Fibroblast of skin of scalp (primary cell): Measurements from ENCODE around the gene DVL2.

Source experiments
- DNase-seq: peaks from one replicate; pipeline ENCODE4 v3.0.0-alpha.2; 2013

Gene DVL2

GRCh38 chr17:7237761-7238419 lies 3.6 kb upstream of the DVL2 start:
- peak; percentile 82 for DNase-seq

GRCh38 chr17:7237266-7237760 lies 3.0 kb upstream of the DVL2 start:
- no peak for DNase-seq

GRCh38 chr17:7236808-7237207 lies 2.5 kb upstream of the DVL2 start:
- DNase-seq, result no peak

DNA sequence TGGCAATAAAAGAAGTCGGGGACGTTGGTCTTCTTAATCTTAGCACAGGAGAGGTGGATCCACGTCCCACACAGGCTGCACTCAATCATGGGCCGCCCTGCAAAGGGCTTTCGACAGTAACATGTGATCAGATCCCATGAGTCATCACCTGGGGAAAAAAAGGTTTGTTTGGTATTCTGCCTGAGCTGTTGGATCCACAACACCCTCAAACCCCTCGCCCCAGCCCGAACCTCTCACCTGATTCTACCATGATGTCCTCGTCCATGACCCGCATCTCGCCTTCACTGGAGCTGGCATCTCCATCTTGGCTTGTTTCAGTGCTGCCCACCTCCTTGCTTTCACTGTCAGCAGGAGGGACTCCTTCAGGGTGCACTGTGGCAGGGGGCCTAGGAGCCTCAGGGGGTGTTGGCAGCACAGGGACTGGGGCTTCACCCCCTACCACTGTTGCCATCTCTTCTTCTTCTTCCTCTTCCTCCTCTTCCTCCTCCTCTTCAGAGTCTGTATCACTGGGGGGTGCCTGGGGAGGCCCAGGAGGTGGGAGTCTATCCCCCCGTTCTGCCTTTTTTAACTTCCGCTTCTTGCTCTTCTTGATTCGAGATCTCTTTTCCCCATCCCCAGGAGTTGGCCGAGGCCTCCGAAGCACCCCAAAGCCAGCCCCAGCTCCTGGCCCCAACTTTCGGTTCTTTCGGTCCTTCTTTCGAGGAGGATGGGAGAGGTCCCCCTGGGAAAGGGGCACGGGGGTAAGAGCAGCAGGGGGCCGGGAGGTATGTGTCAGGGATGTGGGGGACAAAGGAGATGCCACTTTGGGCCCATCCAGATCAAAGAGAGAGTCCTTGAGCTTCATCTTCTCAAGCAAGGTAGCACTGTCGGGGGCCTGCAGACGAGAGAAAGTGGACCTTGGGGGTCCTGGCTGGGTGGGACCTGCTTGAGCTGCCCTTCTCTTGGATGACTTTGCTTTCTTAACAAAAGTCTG lies 1.7 kb upstream of the DVL2 start:
- no peak for DNase-seq

DNA sequence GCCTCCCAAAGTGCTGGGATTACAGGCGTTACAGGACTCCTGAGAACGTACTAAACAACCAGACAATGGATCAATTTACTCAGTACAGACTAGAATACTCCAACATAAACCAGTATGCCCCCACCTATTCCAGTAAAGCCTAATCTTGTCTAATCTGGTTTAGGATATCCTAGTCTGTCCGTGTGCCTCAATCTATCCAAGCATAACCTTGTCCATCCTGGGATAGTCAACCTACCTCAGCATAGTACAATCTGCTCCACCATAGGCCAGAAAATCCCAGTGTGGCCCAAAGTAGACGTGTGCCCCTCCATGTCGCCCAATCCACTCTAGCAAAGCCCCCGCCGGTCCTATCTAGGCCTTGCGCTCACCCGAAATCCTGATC lies 625 bp downstream of the DVL2 start:
- DNase-seq, result no peak

GRCh38 chr17:7232114-7232513 lies 2.2 kb downstream of the DVL2 start:
- no peak for DNase-seq

DNA sequence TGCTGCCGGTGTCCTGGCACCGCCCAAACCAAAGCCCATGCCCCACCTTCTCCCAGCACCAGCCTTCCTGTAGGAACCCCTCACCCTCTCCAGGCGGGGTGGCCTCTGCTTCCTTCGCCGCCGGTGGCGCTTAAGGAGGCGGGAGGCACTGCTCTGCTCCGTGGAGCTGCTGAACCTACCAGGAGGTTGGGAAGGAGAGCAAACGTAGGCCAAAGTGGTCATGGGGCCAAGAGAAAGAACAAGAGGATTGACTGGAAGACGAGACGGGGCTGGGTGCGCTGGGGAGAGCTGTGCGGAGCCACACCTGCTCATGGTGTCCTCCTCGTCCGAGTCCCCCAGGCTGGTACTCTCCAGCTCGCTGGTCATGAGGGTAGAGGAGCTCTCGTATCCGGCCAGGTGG lies 4.8 kb downstream of the DVL2 start:
- no peak for DNase-seq

DNA sequence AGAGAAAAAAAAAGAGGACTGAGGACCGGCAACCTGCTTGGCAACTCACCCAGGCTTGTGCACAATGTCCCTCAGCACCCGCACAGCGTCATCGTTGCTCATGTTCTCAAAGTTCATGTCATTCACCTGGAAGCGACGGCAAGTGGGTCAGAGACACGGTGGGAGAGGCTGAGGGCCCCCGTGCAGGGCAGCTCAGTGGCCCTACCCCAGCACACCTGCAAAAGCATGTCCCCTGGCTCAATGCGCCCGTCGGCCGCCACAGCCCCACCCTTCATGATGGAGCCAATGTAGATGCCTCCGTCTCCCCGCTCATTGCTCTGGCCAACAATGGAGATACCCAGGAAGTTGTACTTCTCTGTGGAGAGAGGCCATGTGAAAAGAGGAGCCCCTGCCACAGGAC lies 5.4 kb downstream of the DVL2 start:
- no peak for DNase-seq

- no peak for DNase-seq
Observed at GRCh38 chr17:7226721-7227710, 7.3 kb downstream of the DVL2 start.

DNA sequence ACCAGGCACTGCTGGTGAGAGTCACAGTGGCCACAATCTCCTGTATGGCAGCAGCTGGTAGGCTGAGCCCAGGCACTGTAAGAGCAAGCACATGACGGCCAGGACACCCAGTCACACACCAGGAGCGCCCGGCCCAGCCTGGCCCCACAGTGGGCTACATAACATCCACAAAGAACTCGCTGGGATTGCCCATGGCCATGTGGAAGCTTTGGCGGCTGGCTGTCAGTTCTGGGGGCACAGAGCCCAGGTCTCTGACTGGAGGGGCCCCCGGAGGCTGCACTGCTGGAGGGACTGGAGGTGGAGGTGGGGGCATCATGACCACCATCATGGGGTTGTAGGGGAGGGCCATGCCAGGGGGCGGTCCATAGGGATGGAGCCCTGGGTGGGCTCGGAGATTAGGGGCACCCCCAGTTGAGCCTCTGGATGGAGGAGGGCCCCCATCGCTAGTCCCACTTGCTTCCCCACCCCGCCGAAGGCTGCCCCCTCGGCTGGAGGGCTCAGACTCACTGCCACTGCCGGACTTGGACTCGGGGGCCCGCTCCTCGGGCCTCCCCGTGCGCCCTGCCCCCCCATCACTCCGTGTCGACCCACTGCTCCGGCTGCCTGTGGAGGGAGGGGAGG lies 8.5 kb downstream of the DVL2 start:
- no peak for DNase-seq

- DNase-seq, result no peak
Observed at GRCh38 chr17:7224661-7225111, 9.6 kb downstream of the DVL2 start.

DNA sequence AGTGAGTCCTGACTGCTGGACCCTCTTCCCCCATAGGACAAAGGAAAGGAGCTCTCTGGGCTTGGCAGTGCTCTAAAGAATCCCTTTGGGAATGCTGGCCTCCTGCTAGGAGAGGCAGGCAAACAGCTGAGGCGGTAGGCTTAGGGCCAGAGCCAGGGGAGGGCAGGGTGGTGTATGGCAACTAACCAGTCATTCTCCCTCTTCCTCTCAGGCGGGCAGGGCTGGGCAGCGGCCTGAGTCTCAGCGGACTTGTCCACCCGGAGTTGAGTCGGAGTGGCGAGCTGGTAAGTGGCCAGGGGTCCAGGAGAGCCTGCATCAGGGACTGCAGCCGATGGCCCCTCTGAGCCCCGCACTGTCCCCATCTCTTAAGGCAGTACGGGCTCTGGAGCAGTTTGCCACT lies 10.2 kb downstream of the DVL2 start:
- DNase-seq, result no peak

DNA sequence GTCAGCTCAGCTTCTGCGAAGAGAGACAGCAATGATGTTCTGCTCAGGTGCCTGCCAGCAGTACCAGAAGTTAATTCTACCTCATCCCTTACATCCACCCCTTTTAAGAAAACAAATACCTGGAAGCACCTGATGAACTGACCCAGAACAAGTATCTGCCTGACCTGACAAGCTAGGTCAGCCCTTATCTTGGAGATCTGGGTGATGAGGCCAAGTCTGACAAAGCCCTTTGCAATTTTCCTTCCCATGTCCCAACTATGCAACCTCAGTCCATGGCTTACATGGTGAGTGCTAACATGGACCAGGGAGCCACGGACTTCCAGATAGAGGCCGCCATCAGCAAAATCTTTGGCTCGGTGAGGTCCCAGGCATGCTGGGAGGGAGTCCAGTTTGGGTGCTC lies 10.9 kb downstream of the DVL2 start:
- DNase-seq, result no peak

DNA sequence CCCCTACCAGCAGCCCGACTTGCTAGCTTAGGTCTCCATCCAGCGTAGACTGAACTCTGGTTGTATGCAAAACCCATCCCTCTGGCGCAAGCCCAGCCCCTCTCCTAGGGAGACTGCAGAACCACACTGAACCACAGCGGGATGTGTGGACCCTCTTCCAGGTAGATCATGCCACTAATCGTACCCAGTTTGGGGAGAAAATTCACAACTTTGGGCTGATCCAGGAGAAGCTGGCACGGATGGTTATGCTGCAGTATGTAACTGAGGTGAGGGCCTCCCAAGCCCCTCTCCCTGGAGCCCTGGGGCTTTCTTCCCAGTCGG lies 11.4 kb downstream of the DVL2 start:
- no peak for DNase-seq

GRCh38 chr17:7222093-7222971 lies 12.0 kb downstream of the DVL2 start:
- DNase-seq, result no peak

- DNase-seq, result no peak
Observed at GRCh38 chr17:7221278-7222092, 12.8 kb downstream of the DVL2 start.

DNA sequence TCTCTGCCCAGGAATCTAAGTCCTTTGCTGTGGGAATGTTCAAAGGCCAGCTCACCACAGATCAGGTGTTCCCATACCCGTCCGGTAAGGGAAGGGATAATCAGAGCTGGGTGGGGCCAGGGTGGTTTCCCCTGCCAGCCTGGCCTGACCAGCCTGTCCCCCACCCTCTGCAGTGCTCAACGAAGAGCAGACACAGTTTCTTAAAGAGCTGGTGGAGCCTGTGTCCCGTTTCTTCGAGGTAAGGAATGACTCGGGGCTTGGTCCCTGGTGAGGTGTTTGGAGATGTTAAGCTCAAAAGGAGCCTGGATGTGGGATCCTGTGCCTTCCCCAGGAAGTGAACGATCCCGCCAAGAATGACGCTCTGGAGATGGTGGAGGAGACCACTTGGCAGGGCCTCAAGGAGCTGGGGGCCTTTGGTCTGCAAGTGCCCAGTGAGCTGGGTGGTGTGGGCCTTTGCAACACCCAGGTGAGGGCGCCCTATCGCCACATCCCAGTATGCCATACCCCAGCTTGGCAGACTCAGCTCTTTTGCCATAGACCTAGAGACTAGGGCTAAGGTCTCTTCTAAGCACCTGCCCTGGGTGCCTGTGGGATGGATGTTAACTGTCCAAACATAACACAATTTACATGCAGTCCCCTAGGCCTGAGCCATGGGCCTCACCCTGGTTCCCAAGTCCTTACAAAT lies 13.6 kb downstream of the DVL2 start:
- DNase-seq, result peak; percentile 55

GRCh38 chr17:7219812-7220592 lies 14.3 kb downstream of the DVL2 start, which contains the start of the genes ACADVL and DLG4:
Gene ACADVL, plus strand, starts transcription at chr17:7219938. Its CDS starts 47 bp downstream, at chr17:7219985.
Gene DLG4, minus strand, starts transcription at chr17:7219836.
- peak; percentile 86 for DNase-seq
